Measurements from ENCODE around the gene OAS1.

OAS1 gene

DNA sequence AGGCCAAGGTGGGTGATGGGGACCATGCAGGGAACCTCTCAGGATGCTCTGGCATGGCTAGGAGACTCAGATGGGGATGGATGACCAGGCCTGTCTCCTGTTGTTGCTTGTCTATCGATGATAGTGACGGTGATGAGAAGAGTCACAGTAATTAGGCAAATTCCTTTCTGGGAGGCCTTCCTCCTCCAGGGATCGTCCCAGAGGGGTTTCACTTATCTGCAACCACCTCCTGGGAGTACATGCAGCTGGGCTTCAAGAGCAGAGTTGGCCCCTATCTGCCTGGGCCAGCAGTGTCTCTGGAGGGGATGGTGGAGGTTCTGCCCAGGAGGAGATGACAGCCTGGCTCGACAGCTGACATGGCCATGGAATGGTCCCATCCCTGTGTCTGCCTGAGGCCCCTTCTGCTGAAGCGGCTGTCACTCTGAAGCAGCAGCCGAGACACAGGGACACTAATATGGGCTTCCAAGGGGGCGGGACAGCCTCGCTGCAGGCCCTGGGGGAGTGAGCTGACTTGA is 27.5 kb upstream of the OAS1 start:
- TF ChIP-seq, protein P1, sequence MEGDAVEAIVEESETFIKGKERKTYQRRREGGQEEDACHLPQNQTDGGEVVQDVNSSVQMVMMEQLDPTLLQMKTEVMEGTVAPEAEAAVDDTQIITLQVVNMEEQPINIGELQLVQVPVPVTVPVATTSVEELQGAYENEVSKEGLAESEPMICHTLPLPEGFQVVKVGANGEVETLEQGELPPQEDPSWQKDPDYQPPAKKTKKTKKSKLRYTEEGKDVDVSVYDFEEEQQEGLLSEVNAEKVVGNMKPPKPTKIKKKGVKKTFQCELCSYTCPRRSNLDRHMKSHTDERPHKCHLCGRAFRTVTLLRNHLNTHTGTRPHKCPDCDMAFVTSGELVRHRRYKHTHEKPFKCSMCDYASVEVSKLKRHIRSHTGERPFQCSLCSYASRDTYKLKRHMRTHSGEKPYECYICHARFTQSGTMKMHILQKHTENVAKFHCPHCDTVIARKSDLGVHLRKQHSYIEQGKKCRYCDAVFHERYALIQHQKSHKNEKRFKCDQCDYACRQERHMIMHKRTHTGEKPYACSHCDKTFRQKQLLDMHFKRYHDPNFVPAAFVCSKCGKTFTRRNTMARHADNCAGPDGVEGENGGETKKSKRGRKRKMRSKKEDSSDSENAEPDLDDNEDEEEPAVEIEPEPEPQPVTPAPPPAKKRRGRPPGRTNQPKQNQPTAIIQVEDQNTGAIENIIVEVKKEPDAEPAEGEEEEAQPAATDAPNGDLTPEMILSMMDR (IDR thresholded peaks at IDR 0.05; ENCODE audit: insufficient read depth, low read depth, low read length, missing control alignments) = no peak
- no peak overlapping the region for H3K4me3 ChIP-seq (ENCODE audit: low read length)
- DNase-seq (ENCODE audit: low read depth) = no peak

DNA sequence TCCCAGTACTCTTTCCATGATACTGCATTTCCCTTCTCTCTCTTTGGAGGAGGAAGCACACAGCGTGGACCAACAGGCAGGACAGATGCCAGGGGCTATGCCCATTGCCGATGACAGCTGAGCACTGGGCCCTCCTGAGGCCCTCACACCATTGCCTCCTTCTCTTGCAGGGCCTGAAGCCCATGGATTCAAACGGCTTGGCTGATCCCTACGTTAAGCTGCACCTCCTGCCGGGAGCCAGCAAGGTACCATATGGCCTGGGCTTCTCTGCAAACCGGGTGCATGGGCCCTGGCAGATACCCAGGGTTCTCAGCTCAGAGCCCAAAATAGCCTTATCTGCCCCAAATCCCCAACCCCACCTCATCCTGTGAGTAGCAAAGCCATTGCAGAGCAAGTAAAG is 25.2 kb upstream of the OAS1 start:
- no peak for DNase-seq (ENCODE audit: low read depth)

DNA sequence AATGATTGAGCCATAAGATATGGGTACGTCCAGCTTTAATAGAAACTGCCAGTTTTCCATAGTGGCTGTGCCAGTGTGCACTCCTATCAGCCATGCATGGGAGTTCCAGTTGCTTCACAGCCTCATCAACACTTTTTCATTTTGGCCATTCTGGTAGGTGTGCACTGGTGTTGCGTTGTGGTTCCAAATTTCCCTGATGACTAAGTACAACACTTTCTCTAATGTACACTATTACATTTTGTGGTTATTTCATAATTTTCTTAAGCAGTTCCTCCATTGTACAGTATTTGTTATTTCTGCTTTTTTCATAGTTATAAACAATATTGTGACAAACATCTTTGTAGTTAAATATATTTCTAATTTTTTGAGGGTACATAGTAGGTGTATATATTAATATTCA is 21.5 kb upstream of the OAS1 start:
- TF ChIP-seq, protein P1 (IDR thresholded peaks at IDR 0.05; ENCODE audit: insufficient read depth, low read depth, low read length, missing control alignments) = no peak
- DNase-seq (ENCODE audit: low read depth) = no peak
- no peak overlapping the region for H3K4me3 ChIP-seq (ENCODE audit: low read length)

More for the DNA sequence above, 25.2 kb upstream of the OAS1 start:
- H3K4me3 ChIP-seq (ENCODE audit: low read length) = no peak overlapping the region
- TF ChIP-seq, protein P1 (IDR thresholded peaks at IDR 0.05; ENCODE audit: insufficient read depth, low read depth, low read length, missing control alignments) = no peak

DNA sequence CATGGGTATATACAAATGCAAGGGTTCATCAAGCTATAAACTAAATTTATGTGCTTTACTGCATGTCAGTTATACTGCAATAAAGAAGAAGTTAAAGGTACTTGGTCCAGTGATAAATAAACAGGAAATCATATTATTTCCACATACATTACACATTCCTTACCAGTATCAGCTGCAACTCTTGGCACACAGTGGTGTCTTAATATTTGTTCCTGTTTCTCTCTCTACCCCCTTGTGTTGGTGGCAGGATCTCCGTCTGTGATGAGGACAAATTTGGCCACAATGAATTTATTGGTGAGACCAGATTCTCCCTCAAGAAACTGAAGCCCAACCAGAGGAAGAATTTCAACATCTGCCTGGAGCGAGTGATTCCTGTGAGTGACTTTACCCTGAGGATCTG is 19.2 kb upstream of the OAS1 start:
- no peak for DNase-seq (ENCODE audit: low read depth)
- H3K4me3 ChIP-seq (ENCODE audit: low read length) = no peak overlapping the region
- TF ChIP-seq, protein P1 (IDR thresholded peaks at IDR 0.05; ENCODE audit: insufficient read depth, low read depth, low read length, missing control alignments) = no peak

DNA sequence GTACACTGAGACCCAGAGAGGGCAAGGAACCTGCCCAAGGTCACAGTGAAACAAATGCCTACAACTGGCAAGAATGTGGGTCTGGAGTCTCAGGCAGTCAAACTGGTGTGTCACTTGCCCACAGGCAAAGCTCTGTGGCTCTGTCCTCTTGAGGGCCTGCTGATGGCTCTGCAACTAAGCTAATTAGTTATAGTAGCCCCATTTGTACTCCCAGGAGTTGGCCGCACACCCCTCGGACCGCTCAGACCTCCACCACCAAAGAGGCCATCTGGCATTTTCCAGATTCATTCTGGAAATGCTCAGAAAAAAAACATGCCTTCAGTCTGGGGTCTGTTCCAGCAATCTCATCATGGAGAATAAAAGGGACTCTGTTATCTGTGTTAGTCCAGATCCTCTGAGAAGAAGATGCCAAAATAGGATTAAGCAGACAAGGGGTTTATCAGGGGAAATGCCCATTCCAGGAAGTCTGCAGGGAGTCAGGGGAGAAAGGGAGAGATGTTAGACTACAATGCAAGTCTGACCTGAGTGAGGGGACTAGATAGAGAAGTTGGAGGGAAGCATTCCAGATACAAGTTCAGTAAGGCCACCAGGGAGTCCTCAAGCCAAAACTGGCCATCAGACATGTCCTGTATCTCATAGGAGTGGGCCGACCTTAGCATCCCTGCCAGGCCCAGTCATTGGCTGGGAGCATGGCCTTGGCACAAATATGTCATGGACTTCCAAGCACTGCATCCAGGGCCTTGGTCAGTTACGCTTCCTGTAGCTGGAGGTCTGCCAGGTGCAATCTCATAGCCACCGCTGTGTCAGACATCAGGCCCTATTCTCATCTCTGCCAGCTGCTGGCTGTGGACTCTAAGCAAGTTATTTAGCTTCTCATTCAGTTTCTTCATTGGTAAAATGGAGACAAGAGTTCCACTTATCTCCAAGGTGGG is 15.4 kb upstream of the OAS1 start:
- TF ChIP-seq, protein P1 (IDR thresholded peaks at IDR 0.05; ENCODE audit: insufficient read depth, low read depth, low read length, missing control alignments) = no peak
- no peak for DNase-seq (ENCODE audit: low read depth)
- H3K4me3 ChIP-seq (ENCODE audit: low read length) = no peak overlapping the region

DNA sequence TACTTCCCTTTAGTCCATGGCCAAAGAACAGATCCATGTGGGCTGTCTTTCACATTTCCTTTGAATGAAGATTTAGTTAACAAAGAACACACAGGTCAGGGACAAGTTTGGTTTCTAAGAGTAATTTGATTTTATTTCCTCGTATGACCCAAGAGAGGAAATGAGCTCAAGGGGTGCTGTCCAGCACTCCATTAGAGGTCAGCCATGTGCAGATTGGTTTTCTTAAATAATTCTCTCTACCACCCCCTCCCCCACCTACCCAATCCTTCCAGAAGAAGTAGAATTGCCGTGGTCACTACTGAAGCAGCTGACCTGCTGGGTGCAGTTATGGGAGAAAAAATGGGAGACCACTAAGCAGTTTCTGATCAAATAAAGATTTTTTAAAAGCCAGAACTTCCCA is 13.9 kb upstream of the OAS1 start:
- no peak for DNase-seq (ENCODE audit: low read depth)
- TF ChIP-seq, protein P1 (IDR thresholded peaks at IDR 0.05; ENCODE audit: insufficient read depth, low read depth, low read length, missing control alignments) = no peak
- no peak overlapping the region for H3K4me3 ChIP-seq (ENCODE audit: low read length)
